GM12874 (cell line): ENCODE measurements around the gene XRCC4.

Experiments
- CTCF ChIP-seq: IDR thresholded peaks from 2 replicates; pipeline ENCODE4 v1.5.1; 2011; ENCODE audit warnings: low read depth, mild to moderate bottlenecking, control low read depth, low read length, moderate library complexity; ENCODE audit not compliant: insufficient read depth

The XRCC4 gene

GRCh38 chr5:83375049-83375745, 297.9 kb downstream of the XRCC4 start:
- TF ChIP-seq CTCF = no peak

GRCh38 chr5:83376461-83376860, 299.1 kb downstream of the XRCC4 start:
- TF ChIP-seq CTCF = no peak

GRCh38 chr5:83377131-83377865, 300.0 kb downstream of the XRCC4 start:
- TF ChIP-seq CTCF = no peak

- no peak for TF ChIP-seq CTCF
Measured at GRCh38 chr5:83378624-83379289, 301.4 kb downstream of the XRCC4 start.

- no peak for TF ChIP-seq CTCF
Measured at GRCh38 chr5:83385812-83386211, 308.5 kb downstream of the XRCC4 start.

GRCh38 chr5:83387041-83387440, 309.7 kb downstream of the XRCC4 start:
- no peak for TF ChIP-seq CTCF

GRCh38 chr5:83388608-83389007, 311.3 kb downstream of the XRCC4 start:
- no peak for TF ChIP-seq CTCF
